K562 (cell line): ENCODE data around the gene NTSR1. TPM values are rescaled to one million over a fixed set of nuclear protein-coding genes. Genes with fewer than 3 reads are reported as not detected.

Experiments
- ATAC-seq: fragments of 200-7000 bp; cut with Tn5 transposase; 3 replicates; pipeline ENCODE4 v1.9.1; 2020; ENCODE audit warnings: moderate library complexity
- BruUV-seq: library from RNA; stranded (reverse); fragments of 400-500 nt; replicated peaks from 2 replicates; lab custom pipeline; 2021; lab: Mats Ljungman, UMichigan
- CTCF ChIA-PET: fragments of 300-600 bp; formaldehyde crosslinking; extraction: SDS; loops from one replicate; lab custom pipeline; 2021; ENCODE audit warnings: low intra/inter-chr PET ratio; lab: Yijun Ruan, JAX
- POLR2A ChIA-PET: fragments of 300-600, 350-650 bp; sonication (Branson Sonifier 250); formaldehyde crosslinking; extraction: SDS; loops from one replicate; lab custom pipeline; 2021; ENCODE audit warnings: antibody characterized with exemption, inconsistent platforms; lab: Yijun Ruan, JAX
- DNase-seq, 4 experiments: peaks; one replicate each; pipeline versions ENCODE4 v3.0.0 to v3.0.0-alpha.2; 2011 to 2018; ENCODE audit warnings: low spot score in 3 of 4, mixed read lengths in 3 of 4; ENCODE audit errors: extremely low read depth in 1 of 4
- FAIRE-seq: peaks from 2 replicates; lab custom pipeline; 2011; peaks lifted over from hg19 to GRCh38; lab: Jason Lieb, UNC
- H2AFZ ChIP-seq: 2 replicates; pipeline ENCODE4 v1.6.0; 2011; ENCODE audit warnings: low read depth, low read length, control low read depth, inconsistent platforms
- H3K27ac ChIP-seq: fragments of 200-600 bp; 3 replicates; pipeline ENCODE4 v1.8.0; 2011; ENCODE audit warnings: low read depth, mild to moderate bottlenecking, control low read depth, inconsistent platforms, low read length, moderate library complexity, mixed read lengths; ENCODE audit errors: extremely low read depth
- H3K27me3 ChIP-seq, 2 experiments: fragments of 300-600 bp in 1 of 2; 2 replicates in 1 of 2; 3 replicates in 1 of 2; pipeline versions ENCODE4 v1.6.0 to v1.8.0; 2011; ENCODE audit warnings: inconsistent platforms in 2 of 2, low read length in 2 of 2, mild to moderate bottlenecking in 1 of 2, mixed read lengths in 1 of 2, moderate library complexity in 1 of 2; ENCODE audit not compliant: control insufficient read depth in 2 of 2, insufficient read depth in 2 of 2
- H3K36me3 ChIP-seq: fragments of 300-600 bp; 3 replicates; pipeline ENCODE4 v1.8.0; 2011; ENCODE audit warnings: mild to moderate bottlenecking, low read length, inconsistent platforms; ENCODE audit not compliant: control insufficient read depth, insufficient read depth
- H3K4me1 ChIP-seq, 2 experiments: fragments of 200-600 bp in 1 of 2; replicated peaks in 1 of 2; 2 replicates in 1 of 2; 3 replicates in 1 of 2; pipeline versions ENCODE4 v1.5.1 to v1.8.0; 2011; ENCODE audit warnings: inconsistent platforms in 2 of 2, low read length in 2 of 2, mild to moderate bottlenecking in 1 of 2, mixed read lengths in 1 of 2, moderate library complexity in 1 of 2; ENCODE audit not compliant: control insufficient read depth in 2 of 2, insufficient read depth in 2 of 2
- H3K4me2 ChIP-seq: 2 replicates; pipeline ENCODE4 v1.6.1; 2011; ENCODE audit warnings: low read length, control low read depth, inconsistent platforms, mixed read lengths; ENCODE audit not compliant: insufficient read depth
- H3K4me3 ChIP-seq: fragments of 200-600 bp; sonication (generic), shearing (Covaris generic); 2 replicates; pipeline ENCODE4 v1.5.1; 2016; ENCODE audit warnings: control low read depth, inconsistent platforms
- H3K79me2 ChIP-seq: fragments of 200-600 bp; 3 replicates; pipeline ENCODE4 v1.8.0; 2011; ENCODE audit warnings: low read length, inconsistent platforms; ENCODE audit not compliant: control insufficient read depth, insufficient read depth
- H3K9ac ChIP-seq, 2 experiments: 2 replicates each; pipeline versions ENCODE4 v1.6.0 to v1.6.1; 2011; ENCODE audit warnings: low read depth in 2 of 2, low read length in 2 of 2, control low read depth in 1 of 2, inconsistent platforms in 1 of 2, mild to moderate bottlenecking in 1 of 2, mixed read lengths in 1 of 2; ENCODE audit not compliant: insufficient read depth in 1 of 2
- H3K9me1 ChIP-seq: one replicate; pipeline ENCODE4 v1.6.0; 2011; ENCODE audit warnings: inconsistent platforms, mild to moderate bottlenecking, low read length, moderate library complexity; ENCODE audit not compliant: control insufficient read depth, insufficient read depth
- H3K9me3 ChIP-seq: replicated peaks from 2 replicates; pipeline ENCODE4 v1.5.1; 2011; ENCODE audit warnings: low read depth, low read length, inconsistent platforms; ENCODE audit not compliant: control insufficient read depth, insufficient read depth
- H4K20me1 ChIP-seq: replicated peaks from 2 replicates; pipeline ENCODE4 v1.6.1; 2011; ENCODE audit warnings: low read length, inconsistent platforms, mixed read lengths; ENCODE audit not compliant: control insufficient read depth, insufficient read depth
- AFF1 ChIP-seq, 2 experiments: fragments of 450-650 bp; IDR thresholded peaks; 2 replicates each; pipeline ENCODE4 v1.6.1; 2018; ENCODE audit warnings: mild to moderate bottlenecking in 2 of 2, low read depth in 1 of 2; ENCODE audit not compliant: partially characterized antibody in 2 of 2
- GATA2 ChIP-seq: sonication (generic); formaldehyde crosslinking; IDR thresholded peaks from 2 replicates; pipeline ENCODE4 v1.4.0; 2020; ENCODE audit warnings: mild to moderate bottlenecking, missing genetic modification reagents
- HES1 ChIP-seq: fragments of 450-650 bp; IDR thresholded peaks from 2 replicates; pipeline ENCODE4 v1.6.1; 2016; ENCODE audit warnings: low read depth, mild to moderate bottlenecking, moderate library complexity
- NBN ChIP-seq: fragments of 450-650 bp; IDR thresholded peaks from 2 replicates; pipeline ENCODE4 v1.6.1; 2016; ENCODE audit warnings: low read depth, mild to moderate bottlenecking
- NFATC3 ChIP-seq: fragments of 450-650 bp; IDR thresholded peaks from 2 replicates; pipeline ENCODE4 v1.6.1; 2017; ENCODE audit warnings: mild to moderate bottlenecking
- ZNF79 ChIP-seq: fragments of 250-450 bp; sonication (Bioruptor Pico); IDR thresholded peaks from 2 replicates; pipeline ENCODE4 v1.4.0; 2020; ENCODE audit warnings: low read depth, mild to moderate bottlenecking, moderate library complexity
- WGBS: fragments of 100-300 bp; shearing (Covaris generic); methylation state at CpG from one replicate; pipeline ENCODE4 v1.1.6; 2016; ENCODE audit warnings: low coverage, mixed read lengths; ENCODE audit not compliant: insufficient coverage; ENCODE audit errors: missing lambda C conversion rate; 5-methylcytosine and 5-hydroxymethylcytosine counted together
- in situ Hi-C: fragments of 300-500 bp; cut with MboI; formaldehyde crosslinking; loops from 4 replicates; pipeline ENCODE4 v1.15.0; 2018; ENCODE audit warnings: inconsistent platforms, mixed read lengths
- intact Hi-C: fragments of 100-400 bp; cut with micrococcal nuclease; formaldehyde crosslinking; loops from 2 replicates; pipeline ENCODE4 v1.14.2; 2022
- polyA plus RNA-seq, 8 experiments: library from polyadenylated mRNA; depleted of rRNA in 4 of 8; stranded (reverse) in 5 of 8; unstranded in 3 of 8; fragments of >200 nt; fragmentation: Nextera tagmentation in 2 of 8; fragmentation: Illumina TruSeq in 1 of 8; extraction: Ambion mirVana in 2 of 8; extraction: Trizol in 1 of 8; gene quantifications; 2 replicates each; pipeline versions ENCODE4 v1.2.1 to v1.2.3, GENCODE V29; 2011 to 2014; ENCODE audit warnings: inconsistent platforms in 1 of 8, missing spikeins in 1 of 8
- total RNA-seq, 7 experiments: library from RNA; depleted of rRNA in 6 of 7; stranded (reverse); fragments of >200 nt in 6 of 7; fragmentation: Illumina TruSeq in 2 of 7; extraction: Trizol in 2 of 7; gene quantifications; 2 replicates each; pipeline versions ENCODE4 v1.2.1 to v1.2.3, GENCODE V29; 2011 to 2021; ENCODE audit warnings: low replicate concordance in 1 of 7

Gene NTSR1
- total and polyA plus RNA-seq, 9 of the 15 experiments (the other 6 are each of a cell fraction or from before 2014, with no cell fraction given) = 0.04 to 0.40 (median 0.13) TPM; not detected in 3

- intact Hi-C loops (no loop called here), in situ Hi-C loops (no loop called here)
- peaks cover 55 to 95% of the 10 kb centered on the region in 2 experiments for H3K27me3 ChIP-seq
- H3K9ac ChIP-seq = no peak overlapping the region
- no peak overlapping the region for H3K4me2 ChIP-seq
- H3K4me3 ChIP-seq = no peak overlapping the region
- no peak overlapping the region for H3K27ac ChIP-seq
- H3K9me3 ChIP-seq = no peaks in the 10 kb centered on the region
- H4K20me1 ChIP-seq = peaks cover 15% of the 10 kb centered on the region; the same call in 1 of the 2 replicates
- no peaks in the 10 kb centered on the region for H3K36me3 ChIP-seq
- no peaks in the 10 kb centered on the region for H3K79me2 ChIP-seq
- 4% methylated on average over 17 of the region's 18 CpGs for whole genome bisulfite sequencing
- H3K4me1 ChIP-seq = peaks cover 0 to 22% of the 10 kb centered on the region in 2 experiments; a peak in 4 of 5 replicates
- DNase-seq (no peak), FAIRE-seq (no peak), ATAC-seq (no peak)
- ChIA-PET CTCF (no interaction called here), POLR2A (interaction anchor here (0.7 to 1.1 kb wide), 2 partner anchors 92 to 1406 kb away, joined by 3 read pairs; no protein-coding TSS in a partner anchor)
- H2AFZ ChIP-seq = no peak overlapping the region
- TF ChIP-seq AFF1 (IDR thresholded peaks at IDR 0.05; ENCODE audit: low read depth in 1 of 2, partially characterized antibody in 2 of 2) (no peak), NBN (no peak), GATA2 (CRISPR knock-in tag) (no peak), NFATC3 (no peak), ZNF79 (CRISPR knock-in tag) (no peak), HES1 (no peak)
- BruUV-seq = no TSS peak
- no peaks in the 10 kb centered on the region for H3K9me1 ChIP-seq
These were observed 8.2 kb upstream of the NTSR1 start for GRCh38 chr20:62700261-62700930.
